Measurements from ENCODE around the gene JPH2.

Gene JPH2

DNA sequence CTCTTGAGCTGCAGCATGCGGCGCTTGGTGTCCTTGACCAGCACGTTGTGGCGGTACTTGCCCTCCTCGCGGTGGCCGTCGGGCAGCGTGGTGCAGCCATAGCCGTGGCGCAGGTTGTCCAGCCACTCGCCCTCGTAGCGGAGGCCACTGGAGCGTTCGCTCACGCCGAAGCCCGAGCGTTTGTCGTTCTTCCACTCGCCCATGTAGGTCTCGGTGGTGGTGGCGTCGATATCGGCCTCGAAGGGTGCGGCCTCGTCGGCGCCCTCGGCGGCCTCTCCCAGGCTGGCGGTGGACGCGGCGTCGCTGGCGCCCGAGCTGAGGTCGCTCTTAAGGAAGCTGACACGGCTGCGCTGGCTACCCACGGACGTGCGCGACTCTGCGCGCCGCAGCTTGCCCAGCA is 27.3 kb downstream of the JPH2 start:
- Mint-ChIP-seq H3K36me3 (peaks cover 3% of the 10 kb centered on the region), H3K4me3 (no peak overlapping the region), H3K27ac (no peak overlapping the region), H3K4me1 (no peaks in the 10 kb centered on the region), H3K27me3 (peaks cover 14% of the 10 kb centered on the region), H3K9me3 (no peaks in the 10 kb centered on the region)

DNA sequence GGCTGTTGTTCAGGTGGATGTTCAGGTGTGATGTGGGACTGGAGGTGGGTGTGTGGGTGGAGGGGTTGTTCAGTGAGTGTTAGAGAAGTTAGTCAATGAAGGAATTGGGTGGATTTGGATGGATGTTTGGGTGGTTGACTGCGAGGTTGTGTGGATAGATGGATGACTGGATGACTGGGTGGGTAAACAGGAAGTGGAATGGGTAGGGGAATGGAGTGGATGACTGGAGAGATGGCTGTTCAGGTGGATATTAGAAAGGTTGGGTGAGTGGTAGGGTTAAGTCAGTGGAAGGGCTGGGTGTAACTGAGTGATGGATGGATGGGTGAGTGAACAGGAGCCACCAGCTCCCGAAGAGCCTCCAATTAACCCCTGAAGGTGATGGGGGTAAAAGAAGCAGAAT is 27.9 kb downstream of the JPH2 start:
- H3K9me3 Mint-ChIP-seq, result no peaks in the 10 kb centered on the region
- peaks cover 3% of the 10 kb centered on the region for H3K4me1 Mint-ChIP-seq
- H3K27ac Mint-ChIP-seq, result no peak overlapping the region
- H3K27me3 Mint-ChIP-seq, result peaks cover 12% of the 10 kb centered on the region
- peaks cover 3% of the 10 kb centered on the region for H3K36me3 Mint-ChIP-seq
- no peak overlapping the region for H3K4me3 Mint-ChIP-seq

- Mint-ChIP-seq H3K4me1 (peaks cover 19% of the 10 kb centered on the region), H3K27ac (no peak overlapping the region), H3K27me3 (peaks cover 5% of the 10 kb centered on the region), H3K9me3 (no peaks in the 10 kb centered on the region), H3K36me3 (peaks cover 2% of the 10 kb centered on the region), H3K4me3 (no peak overlapping the region)
Measured at GRCh38 chr20:44157061-44157460, 29.9 kb downstream of the JPH2 start.

GRCh38 chr20:44154521-44155001 is 32.4 kb downstream of the JPH2 start:
- Mint-ChIP-seq H3K4me1 (peaks cover 19% of the 10 kb centered on the region), H3K36me3 (peaks cover 2% of the 10 kb centered on the region), H3K27me3 (peaks cover 5% of the 10 kb centered on the region), H3K4me3 (no peak overlapping the region), H3K9me3 (no peaks in the 10 kb centered on the region), H3K27ac (no peak overlapping the region)

DNA sequence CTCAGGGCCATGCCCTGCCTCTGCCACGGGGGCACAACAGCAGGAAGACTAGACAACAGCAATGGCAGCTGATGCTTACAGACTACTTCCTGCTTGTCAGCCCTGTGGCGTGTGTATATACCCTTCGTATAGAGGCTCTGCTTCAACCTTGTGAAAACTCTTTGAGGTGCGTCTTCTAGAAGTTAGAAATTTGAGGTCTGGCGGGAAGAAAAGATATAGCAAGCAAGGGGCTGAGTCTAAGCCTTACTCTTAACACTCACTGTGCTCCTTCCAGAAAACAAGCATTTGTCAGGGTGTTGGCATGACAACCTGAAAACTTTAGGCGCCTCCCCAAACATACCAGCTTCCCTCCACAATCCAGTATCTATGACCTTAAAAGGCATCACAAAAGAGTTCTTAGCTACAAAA is 33.3 kb downstream of the JPH2 start:
- H3K27me3 Mint-ChIP-seq, result peaks cover under 1% of the 10 kb centered on the region
- peaks cover 19% of the 10 kb centered on the region for H3K4me1 Mint-ChIP-seq
- peak overlapping the region; percentile 63 for H3K4me3 Mint-ChIP-seq
- no peaks in the 10 kb centered on the region for H3K9me3 Mint-ChIP-seq
- peaks cover 2% of the 10 kb centered on the region for H3K36me3 Mint-ChIP-seq
- H3K27ac Mint-ChIP-seq, result peak overlapping the region; percentile 88

DNA sequence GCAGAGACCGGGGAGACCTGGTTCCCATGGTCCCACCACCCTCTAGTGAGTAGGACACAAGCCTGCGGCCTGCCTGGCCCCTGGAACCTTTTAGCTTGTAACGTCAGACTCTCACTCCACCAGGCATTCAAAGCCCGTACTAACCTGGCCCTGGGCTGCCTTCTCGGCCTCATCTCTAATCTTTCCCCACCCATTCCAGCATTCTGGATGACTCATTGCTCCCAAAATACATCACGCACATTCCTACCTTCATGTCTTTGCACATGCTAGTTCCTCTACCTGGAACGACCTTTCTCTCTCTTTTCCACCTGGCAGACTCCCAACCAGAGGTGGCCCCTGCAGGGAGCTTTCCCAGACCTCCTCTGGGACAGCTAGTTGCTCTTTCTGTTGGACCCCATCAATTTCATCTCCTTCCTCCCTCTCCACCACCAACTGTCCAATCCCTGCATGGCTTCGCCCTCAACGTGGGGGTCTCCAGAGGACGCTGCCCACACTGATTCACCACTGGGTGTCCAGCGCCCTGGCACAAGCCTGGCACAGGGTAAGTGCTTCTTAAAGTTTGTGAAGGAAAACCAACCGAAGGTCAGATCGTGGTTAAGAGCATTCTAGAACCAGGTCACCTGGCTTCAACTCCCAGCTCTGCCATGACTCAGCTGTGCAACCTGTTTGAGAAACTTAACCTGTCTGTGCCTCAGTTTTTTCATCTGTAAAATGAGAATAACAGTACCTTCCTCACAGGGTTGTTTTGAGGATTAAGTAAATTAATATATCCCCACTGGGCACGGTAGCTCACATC is 35.2 kb downstream of the JPH2 start:
- Mint-ChIP-seq H3K9me3 (no peaks in the 10 kb centered on the region), H3K27ac (no peak overlapping the region), H3K4me1 (peaks cover 19% of the 10 kb centered on the region), H3K4me3 (no peak overlapping the region), H3K36me3 (no peaks in the 10 kb centered on the region), H3K27me3 (no peaks in the 10 kb centered on the region)

DNA sequence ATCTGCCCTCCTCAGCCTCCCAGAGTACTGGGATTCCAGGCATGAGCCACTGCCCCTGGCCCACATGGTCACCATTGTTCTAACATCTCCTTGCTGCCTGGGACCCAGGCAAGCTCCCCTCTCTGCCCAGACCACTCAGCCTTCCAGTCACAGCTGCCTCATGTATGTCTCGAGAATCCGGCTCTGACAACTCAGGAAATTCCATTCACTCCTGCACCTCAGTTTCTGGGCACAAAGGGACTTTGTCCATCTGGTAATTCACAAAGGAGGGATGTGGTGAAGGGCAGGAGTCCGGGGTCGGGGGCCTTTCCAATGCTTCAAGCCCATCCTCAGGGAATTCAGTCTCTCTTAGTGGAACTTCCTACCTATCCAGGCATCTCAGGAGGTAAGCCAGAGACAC is 40.7 kb downstream of the JPH2 start:
- Mint-ChIP-seq H3K9me3 (no peaks in the 10 kb centered on the region), H3K36me3 (no peaks in the 10 kb centered on the region), H3K27me3 (no peaks in the 10 kb centered on the region), H3K4me1 (no peaks in the 10 kb centered on the region), H3K4me3 (no peak overlapping the region), H3K27ac (no peak overlapping the region)

GRCh38 chr20:44145131-44145775 is 41.7 kb downstream of the JPH2 start:
- no peak overlapping the region for H3K4me3 Mint-ChIP-seq
- no peak overlapping the region for H3K27ac Mint-ChIP-seq
- no peaks in the 10 kb centered on the region for H3K36me3 Mint-ChIP-seq
- no peaks in the 10 kb centered on the region for H3K27me3 Mint-ChIP-seq
- no peaks in the 10 kb centered on the region for H3K4me1 Mint-ChIP-seq
- H3K9me3 Mint-ChIP-seq, result no peaks in the 10 kb centered on the region

GRCh38 chr20:44143936-44144335 is 43.1 kb downstream of the JPH2 start:
- Mint-ChIP-seq H3K9me3 (no peaks in the 10 kb centered on the region), H3K4me1 (no peaks in the 10 kb centered on the region), H3K4me3 (no peak overlapping the region), H3K27me3 (no peaks in the 10 kb centered on the region), H3K27ac (no peak overlapping the region), H3K36me3 (no peaks in the 10 kb centered on the region)

- H3K27ac Mint-ChIP-seq, result no peak overlapping the region
- H3K4me1 Mint-ChIP-seq, result no peaks in the 10 kb centered on the region
- no peaks in the 10 kb centered on the region for H3K9me3 Mint-ChIP-seq
- no peaks in the 10 kb centered on the region for H3K36me3 Mint-ChIP-seq
- no peaks in the 10 kb centered on the region for H3K27me3 Mint-ChIP-seq
- no peak overlapping the region for H3K4me3 Mint-ChIP-seq
Measured at GRCh38 chr20:44142413-44142812, 44.6 kb downstream of the JPH2 start.

DNA sequence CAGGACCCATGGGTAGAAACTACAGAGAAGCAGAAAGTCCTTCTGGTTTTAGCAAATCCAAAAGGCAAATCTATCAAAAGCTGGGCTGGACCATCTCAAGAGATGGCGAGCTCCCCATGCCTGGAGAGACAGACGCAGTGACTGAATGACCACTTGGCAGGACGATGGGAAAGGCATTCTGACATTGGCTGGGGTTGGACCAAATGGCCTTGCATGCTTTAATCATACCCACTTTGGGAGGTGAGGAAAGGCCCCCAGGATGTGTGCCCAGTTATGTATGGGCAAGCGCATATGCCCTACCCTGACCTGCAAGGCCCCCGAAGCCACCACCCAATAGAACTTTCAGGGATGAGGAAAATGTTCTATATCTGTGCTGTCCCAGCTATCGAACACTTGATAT is 45.1 kb downstream of the JPH2 start:
- H3K27ac Mint-ChIP-seq, result no peak overlapping the region
- H3K4me3 Mint-ChIP-seq, result no peak overlapping the region
- H3K4me1 Mint-ChIP-seq, result no peaks in the 10 kb centered on the region
- no peaks in the 10 kb centered on the region for H3K9me3 Mint-ChIP-seq
- no peaks in the 10 kb centered on the region for H3K27me3 Mint-ChIP-seq
- no peaks in the 10 kb centered on the region for H3K36me3 Mint-ChIP-seq

- no peak overlapping the region for H3K4me3 Mint-ChIP-seq
- no peaks in the 10 kb centered on the region for H3K36me3 Mint-ChIP-seq
- H3K9me3 Mint-ChIP-seq, result no peaks in the 10 kb centered on the region
- H3K27ac Mint-ChIP-seq, result no peak overlapping the region
- H3K4me1 Mint-ChIP-seq, result no peaks in the 10 kb centered on the region
- no peaks in the 10 kb centered on the region for H3K27me3 Mint-ChIP-seq
Measured at GRCh38 chr20:44138867-44139266, 48.1 kb downstream of the JPH2 start.

DNA sequence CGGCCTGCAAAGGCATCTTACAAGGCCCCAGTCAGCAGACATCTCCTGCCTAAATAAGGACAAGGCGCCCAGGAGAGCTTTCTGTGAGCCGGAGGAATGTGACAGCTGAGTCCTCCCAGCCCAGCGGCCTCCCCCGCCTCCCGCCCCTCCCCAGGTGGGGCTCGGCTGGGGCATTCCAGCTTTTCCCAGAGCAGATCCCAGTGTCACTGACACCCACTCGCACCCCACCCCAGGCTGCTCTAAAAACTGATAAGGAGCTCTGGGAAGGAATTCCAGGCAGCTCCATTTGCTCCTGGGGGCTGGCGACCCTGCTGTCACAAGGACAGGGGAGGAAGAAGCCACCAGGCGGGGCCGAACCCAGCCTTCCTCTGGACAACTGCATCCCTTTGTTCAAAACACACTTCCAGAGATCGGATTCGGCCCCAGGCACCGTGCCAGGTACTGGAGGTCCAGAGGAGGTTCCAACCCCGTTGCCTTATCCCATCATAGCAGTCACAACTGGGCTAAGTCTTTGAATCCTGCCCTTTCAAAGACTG is 49.7 kb downstream of the JPH2 start:
- Mint-ChIP-seq H3K27me3 (no peaks in the 10 kb centered on the region), H3K9me3 (no peaks in the 10 kb centered on the region), H3K4me1 (no peaks in the 10 kb centered on the region), H3K4me3 (no peak overlapping the region), H3K27ac (no peak overlapping the region), H3K36me3 (no peaks in the 10 kb centered on the region)

- Mint-ChIP-seq H3K9me3 (no peaks in the 10 kb centered on the region), H3K4me1 (no peaks in the 10 kb centered on the region), H3K27ac (no peak overlapping the region), H3K36me3 (no peaks in the 10 kb centered on the region), H3K4me3 (no peak overlapping the region), H3K27me3 (no peaks in the 10 kb centered on the region)
Measured at GRCh38 chr20:44136579-44137265, 50.3 kb downstream of the JPH2 start.

GRCh38 chr20:44135417-44136204 is 51.4 kb downstream of the JPH2 start:
- Mint-ChIP-seq H3K9me3 (no peaks in the 10 kb centered on the region), H3K4me3 (no peak overlapping the region), H3K36me3 (no peaks in the 10 kb centered on the region), H3K27me3 (no peaks in the 10 kb centered on the region), H3K4me1 (no peaks in the 10 kb centered on the region), H3K27ac (no peak overlapping the region)

All from activated naive CD4-positive, alpha-beta T cell treated with anti-CD3 and anti-CD28 coated beads, Interleukin-2, amount 50 U/mL, for 24 hours (primary cell).